Subcutaneous adipose tissue (tissue), 4 donors: ENCODE data around the gene ACYP1. TPM values are rescaled to one million over a fixed set of nuclear protein-coding genes. Genes with fewer than 3 reads are reported as not detected.

ENCODE experiments used
- CTCF ChIP-seq: fragments of 450-650 bp; IDR thresholded peaks from one replicate; pipeline ENCODE4 v1.5.1; 2016; ENCODE audit warnings: low read depth, mild to moderate bottlenecking, control low read depth, antibody characterized with exemption, moderate library complexity
- total RNA-seq, 4 donors: library from RNA; depleted of rRNA; stranded (reverse); fragments of >200 nt; gene quantifications; one replicate each; pipeline ENCODE4 v1.1.0, GENCODE V29; 2016

Gene ACYP1
- total RNA-seq, 4 donors from 2014 or later = 8.1 to 14.1 (median 11.5) TPM

DNA sequence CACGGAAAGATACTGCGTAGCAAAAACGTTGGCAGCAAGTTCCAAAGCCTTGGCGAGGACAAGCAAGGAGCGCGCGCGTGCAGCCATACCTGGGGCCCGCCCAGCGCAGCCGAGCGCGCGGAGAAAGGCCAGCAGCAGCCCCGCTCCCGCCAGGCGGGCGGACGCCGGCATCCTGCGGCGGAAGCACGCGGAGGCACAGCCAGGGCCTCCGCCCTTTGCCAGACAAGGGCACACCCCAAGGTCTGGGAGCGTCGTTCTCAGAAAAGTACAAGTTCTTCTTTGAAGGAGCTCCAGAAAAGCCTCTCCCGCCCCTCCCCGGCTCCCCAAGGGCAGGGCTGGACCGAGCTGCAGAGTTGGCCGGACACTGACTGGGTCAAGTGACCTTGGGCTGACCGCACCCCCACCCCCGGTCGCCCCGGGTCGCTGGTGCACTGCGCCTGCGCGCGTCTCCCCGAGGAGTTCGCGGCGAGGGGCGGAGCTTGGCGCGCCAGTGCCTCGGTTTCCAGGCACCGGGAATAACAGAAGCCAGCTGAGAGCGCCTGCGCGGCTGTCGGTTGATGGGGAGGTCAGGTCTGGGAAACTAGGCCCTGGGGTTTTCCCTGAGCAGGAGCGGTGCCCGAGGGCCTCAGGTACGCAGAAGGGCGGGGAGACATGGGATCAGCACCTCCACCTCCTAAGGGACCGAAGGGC, 5.4 kb upstream of the ACYP1 start, which contains the start of gene ZC2HC1C:
Gene ZC2HC1C, plus strand, starts transcription at position 521 of the 690 bp plus-strand sequence. CDS start 933 bp downstream, outside the sequence.
- TF ChIP-seq CTCF = no peak

DNA sequence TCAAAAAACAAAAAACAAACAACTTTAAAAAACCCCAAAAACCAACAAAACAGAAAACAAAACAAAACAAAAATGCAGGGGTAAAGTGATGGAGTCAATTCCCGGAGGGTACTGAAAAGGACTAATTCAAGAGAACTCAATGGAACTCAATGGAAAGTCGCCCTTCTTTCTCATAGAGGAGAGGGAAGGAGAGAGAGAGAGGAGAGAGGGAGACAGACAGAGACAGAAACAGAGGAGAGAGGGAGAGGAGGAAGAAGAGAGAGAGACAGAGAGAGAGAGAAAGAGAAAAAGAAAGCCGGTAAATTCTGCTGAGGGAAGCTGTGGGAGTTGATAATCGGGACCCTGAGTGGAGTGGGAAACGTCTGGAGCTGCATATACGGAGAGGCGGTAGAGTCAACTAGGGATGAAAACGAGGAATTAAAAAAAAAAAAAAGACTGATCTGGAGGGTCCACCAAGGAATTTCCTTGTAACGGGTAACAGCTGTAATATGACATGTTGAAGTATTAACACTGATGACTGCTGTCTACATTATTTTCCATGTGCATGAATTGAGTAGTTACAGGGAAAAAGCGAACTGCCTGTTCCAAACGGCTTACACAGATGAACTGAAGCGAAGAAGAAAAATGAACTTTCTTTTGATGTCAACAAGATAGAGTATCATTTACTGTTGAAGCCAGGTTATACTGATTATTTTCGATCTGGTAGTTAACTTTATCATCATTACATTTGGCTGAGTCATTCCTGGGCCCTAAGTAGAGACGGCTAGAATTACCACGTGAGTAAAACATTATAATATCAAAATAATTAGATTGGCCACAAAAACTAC, 4.7 kb upstream of the ACYP1 start:
- TF ChIP-seq CTCF = no peak

DNA sequence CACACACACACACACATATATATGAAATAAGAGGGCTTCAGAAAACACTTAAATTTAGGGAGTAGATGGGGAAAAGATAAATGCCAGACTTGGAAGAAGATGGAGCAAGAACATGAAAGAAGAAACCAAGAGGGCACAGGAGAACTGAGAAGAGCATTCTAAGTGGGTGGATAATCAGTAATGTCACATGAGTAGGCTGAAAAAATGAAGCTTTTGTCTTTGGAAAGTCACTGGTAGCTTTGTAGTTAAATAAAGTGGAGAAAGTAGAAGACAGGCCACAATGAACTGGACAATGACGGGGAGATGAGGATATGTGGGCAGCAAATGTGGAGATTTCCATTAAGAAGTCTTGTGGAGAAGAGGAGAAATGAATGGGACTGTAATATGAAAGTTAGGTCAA, 3.4 kb upstream of the ACYP1 start:
- TF ChIP-seq CTCF = no peak

- no peak for TF ChIP-seq CTCF
Measured at GRCh38 chr14:75066691-75067090, 2.9 kb upstream of the ACYP1 start.

DNA sequence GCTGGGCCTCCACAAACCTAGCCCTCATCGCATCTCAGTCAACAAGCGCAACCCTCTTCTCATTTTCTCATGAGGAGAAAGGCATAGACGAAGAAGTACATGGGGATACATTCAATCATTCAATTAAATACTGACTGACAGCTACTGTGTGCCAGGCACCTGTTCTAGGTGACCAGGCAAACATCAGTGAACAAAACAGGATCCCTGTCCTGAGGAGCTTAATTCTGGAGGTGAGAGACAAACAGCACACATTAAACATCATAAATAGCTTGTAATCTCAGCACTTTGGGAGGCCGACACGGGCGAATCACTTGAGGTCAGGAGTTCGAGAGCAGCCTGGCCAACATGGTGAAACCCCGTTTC, 362 bp upstream of the ACYP1 start:
- TF ChIP-seq CTCF = no peak

GRCh38 chr14:75063013-75063412, 811 bp downstream of the ACYP1 start:
- no peak for TF ChIP-seq CTCF

DNA sequence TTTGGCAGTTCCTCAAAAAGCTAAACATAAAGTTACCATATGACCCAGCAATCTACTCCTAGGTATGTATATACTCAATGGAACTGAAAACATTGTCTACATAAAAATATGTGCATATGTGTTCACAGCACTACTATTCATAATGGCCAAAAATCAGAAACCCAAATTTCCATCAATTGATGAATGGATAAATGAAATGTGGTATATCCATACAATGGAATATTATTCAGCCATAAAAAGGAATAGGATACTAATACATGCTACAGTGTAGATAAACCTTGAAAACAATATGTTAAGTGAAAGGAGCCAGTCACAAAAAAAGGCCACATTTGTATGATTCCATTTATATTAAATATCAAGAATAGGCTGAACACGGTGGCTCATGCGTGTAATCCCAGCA, 3.4 kb downstream of the ACYP1 start:
- no peak for TF ChIP-seq CTCF
